Activated T-helper 1 cell treated with anti-CD3 and anti-CD28 coated beads, Interleukin-12 subunit alpha, Interleukin-12 subunit beta, Interleukin-2, Interleukin-4 antibody, amounts not matched to agents 30 ng/mL and 10 ng/mL and 1 ng/mL, durations not matched to agents 14 hours and 24 hours and 36 hours (primary cell): ENCODE data around the gene COG6. TPM values are rescaled to one million over a fixed set of nuclear protein-coding genes. Genes with fewer than 3 reads are reported as not detected.

ENCODE experiments used
- DNase-seq: peaks from one replicate; pipeline ENCODE4 v3.0.0; 2021; ENCODE audit warnings: low spot score
- H3K27ac Mint-ChIP-seq: one replicate; pipeline ENCODE4 v1.8.0; 2021; ENCODE audit warnings: mild to moderate bottlenecking, mixed read lengths
- H3K27me3 Mint-ChIP-seq: one replicate; pipeline ENCODE4 v1.8.0; 2022; ENCODE audit warnings: mild to moderate bottlenecking, moderate library complexity, mixed read lengths; ENCODE audit not compliant: insufficient read depth
- H3K36me3 Mint-ChIP-seq: one replicate; pipeline ENCODE4 v1.8.0; 2021; ENCODE audit warnings: low read depth, mixed read lengths
- H3K4me1 Mint-ChIP-seq: one replicate; pipeline ENCODE4 v1.8.0; 2021; ENCODE audit warnings: low read depth, mixed read lengths
- H3K4me3 Mint-ChIP-seq: one replicate; pipeline ENCODE4 v1.8.0; 2021; ENCODE audit warnings: mild to moderate bottlenecking, moderate library complexity, mixed read lengths
- H3K9me3 Mint-ChIP-seq: one replicate; pipeline ENCODE4 v1.8.0; 2021; ENCODE audit warnings: mixed read lengths
- intact Hi-C: fragments of 100-400 bp; cut with micrococcal nuclease; formaldehyde crosslinking; loops from one replicate; pipeline ENCODE4 v1.15.1; 2024
- total RNA-seq: library from RNA; stranded (reverse); gene quantifications from 2 replicates; pipeline ENCODE4 v1.2.3, GENCODE V29; 2022

Gene COG6
- total RNA-seq, 1 donor from 2014 or later, result 31.8 TPM

GRCh38 chr13:39655041-39655568 is 357 bp upstream of the COG6 start:
- H3K4me1 Mint-ChIP-seq, result peaks cover 17% of the 10 kb centered on the region
- peak overlapping the region; percentile 87 for H3K27ac Mint-ChIP-seq
- intact Hi-C loops, result loop anchor here (1.0 to 5.0 kb wide), 4 partner anchors 9 to 617 kb away; partner anchors contain the start of genes LHFPL6, NHLRC3 and PROSER1
- H3K36me3 Mint-ChIP-seq, result peaks cover 6% of the 10 kb centered on the region
- H3K9me3 Mint-ChIP-seq, result peaks cover 7% of the 10 kb centered on the region
- no peak for DNase-seq
- peak overlapping the region; percentile 96 for H3K4me3 Mint-ChIP-seq
- peaks cover 8% of the 10 kb centered on the region for H3K27me3 Mint-ChIP-seq

- Mint-ChIP-seq H3K4me3 (peak overlapping the region; percentile 96), H3K27me3 (peaks cover 2% of the 10 kb centered on the region), H3K4me1 (peaks cover 17% of the 10 kb centered on the region), H3K27ac (peak overlapping the region; percentile 78), H3K36me3 (peaks cover 6% of the 10 kb centered on the region), H3K9me3 (peaks cover 7% of the 10 kb centered on the region)
- DNase-seq, result no peak
- intact Hi-C loops, result loop anchor here (5.0 kb wide), 1 partner anchor 559 kb away; no protein-coding TSS in a partner anchor
Measured at GRCh38 chr13:39656325-39656677, 839 bp downstream of the COG6 start.

GRCh38 chr13:39663508-39663907 is 8.0 kb downstream of the COG6 start:
- Mint-ChIP-seq H3K27ac (no peak overlapping the region), H3K4me3 (no peak overlapping the region), H3K36me3 (peaks cover 9% of the 10 kb centered on the region), H3K4me1 (no peaks in the 10 kb centered on the region), H3K27me3 (no peaks in the 10 kb centered on the region), H3K9me3 (no peaks in the 10 kb centered on the region)
- DNase-seq, result no peak
- intact Hi-C loops, result no loop called here

- Mint-ChIP-seq H3K9me3 (no peaks in the 10 kb centered on the region), H3K27ac (no peak overlapping the region), H3K36me3 (peaks cover 9% of the 10 kb centered on the region), H3K4me3 (no peak overlapping the region), H3K27me3 (no peaks in the 10 kb centered on the region), H3K4me1 (no peaks in the 10 kb centered on the region)
- no peak for DNase-seq
- intact Hi-C loops, result loop anchor here (1.0 kb wide), 1 partner anchor 9 kb away; the partner anchor contains the start of gene COG6
Measured at GRCh38 chr13:39663958-39664357, 8.5 kb downstream of the COG6 start.

- Mint-ChIP-seq H3K9me3 (no peaks in the 10 kb centered on the region), H3K27ac (no peak overlapping the region), H3K36me3 (peaks cover 9% of the 10 kb centered on the region), H3K4me1 (no peaks in the 10 kb centered on the region), H3K27me3 (no peaks in the 10 kb centered on the region), H3K4me3 (no peak overlapping the region)
- no peak for DNase-seq
- intact Hi-C loops, result no loop called here
Measured at GRCh38 chr13:39665763-39666162, 10.3 kb downstream of the COG6 start.

- intact Hi-C loops, result loop anchor here (10.0 kb wide), 1 partner anchor 416 kb away; no protein-coding TSS in a partner anchor
- no peak overlapping the region for H3K4me3 Mint-ChIP-seq
Measured at GRCh38 chr13:39670445-39670844, 15.0 kb downstream of the COG6 start.

GRCh38 chr13:39672378-39673132 is 17.1 kb downstream of the COG6 start:
- H3K9me3 Mint-ChIP-seq, result peaks cover 4% of the 10 kb centered on the region
- intact Hi-C loops, result loop anchor here (10.0 kb wide), 1 partner anchor 418 kb away; no protein-coding TSS in a partner anchor
- peaks cover 3% of the 10 kb centered on the region for H3K36me3 Mint-ChIP-seq
- no peak overlapping the region for H3K4me3 Mint-ChIP-seq
- no peak for DNase-seq
- no peaks in the 10 kb centered on the region for H3K27me3 Mint-ChIP-seq
- H3K27ac Mint-ChIP-seq, result no peak overlapping the region
- H3K4me1 Mint-ChIP-seq, result no peaks in the 10 kb centered on the region

More at GRCh38 chr13:39670445-39670844, 15.0 kb downstream of the COG6 start:
- Mint-ChIP-seq H3K27ac (no peak overlapping the region), H3K27me3 (no peaks in the 10 kb centered on the region), H3K9me3 (peaks cover 4% of the 10 kb centered on the region), H3K4me1 (no peaks in the 10 kb centered on the region), H3K36me3 (peaks cover 10% of the 10 kb centered on the region)
- no peak for DNase-seq

GRCh38 chr13:39675904-39676303 is 20.4 kb downstream of the COG6 start:
- Mint-ChIP-seq H3K4me1 (no peaks in the 10 kb centered on the region), H3K27ac (no peak overlapping the region), H3K27me3 (no peaks in the 10 kb centered on the region), H3K36me3 (peaks cover 7% of the 10 kb centered on the region), H3K9me3 (peaks cover 4% of the 10 kb centered on the region), H3K4me3 (no peak overlapping the region)
- intact Hi-C loops, result loop anchor here (1.0 to 10.0 kb wide), 7 partner anchors 59 to 639 kb away; partner anchors contain the start of genes LHFPL6, NHLRC3 and PROSER1
- no peak for DNase-seq

- DNase-seq, result no peak
- H3K4me3 Mint-ChIP-seq, result no peak overlapping the region
Measured at GRCh38 chr13:39676315-39676876, 20.9 kb downstream of the COG6 start.

GRCh38 chr13:39682310-39682709 is 26.8 kb downstream of the COG6 start:
- Mint-ChIP-seq H3K4me3 (no peak overlapping the region), H3K36me3 (peaks cover 10% of the 10 kb centered on the region), H3K27ac (no peak overlapping the region), H3K4me1 (peaks cover 4% of the 10 kb centered on the region), H3K9me3 (no peaks in the 10 kb centered on the region), H3K27me3 (no peaks in the 10 kb centered on the region)
- DNase-seq, result no peak
- intact Hi-C loops, result loop anchor here (10.0 kb wide), 3 partner anchors 382 to 832 kb away; no protein-coding TSS in a partner anchor

More at GRCh38 chr13:39676315-39676876, 20.9 kb downstream of the COG6 start:
- peaks cover 4% of the 10 kb centered on the region for H3K9me3 Mint-ChIP-seq
- peaks cover 10% of the 10 kb centered on the region for H3K36me3 Mint-ChIP-seq
- no peaks in the 10 kb centered on the region for H3K27me3 Mint-ChIP-seq
- H3K27ac Mint-ChIP-seq, result no peak overlapping the region
- H3K4me1 Mint-ChIP-seq, result no peaks in the 10 kb centered on the region
- intact Hi-C loops, result loop anchor here (1.0 to 10.0 kb wide), 7 partner anchors 60 to 639 kb away; partner anchors contain the start of genes LHFPL6, NHLRC3 and PROSER1

- Mint-ChIP-seq H3K27me3 (no peaks in the 10 kb centered on the region), H3K36me3 (peaks cover 12% of the 10 kb centered on the region), H3K4me3 (no peak overlapping the region), H3K4me1 (peaks cover 9% of the 10 kb centered on the region), H3K9me3 (no peaks in the 10 kb centered on the region), H3K27ac (no peak overlapping the region)
- intact Hi-C loops, result loop anchor here (10.0 kb wide), 3 partner anchors 382 to 832 kb away; no protein-coding TSS in a partner anchor
- no peak for DNase-seq
Measured at GRCh38 chr13:39682788-39683187, 27.3 kb downstream of the COG6 start.

GRCh38 chr13:39684531-39685137 is 29.2 kb downstream of the COG6 start:
- Mint-ChIP-seq H3K36me3 (peaks cover 23% of the 10 kb centered on the region), H3K27ac (no peak overlapping the region), H3K27me3 (no peaks in the 10 kb centered on the region), H3K4me3 (no peak overlapping the region), H3K4me1 (peaks cover 25% of the 10 kb centered on the region), H3K9me3 (no peaks in the 10 kb centered on the region)
- intact Hi-C loops, result loop anchor here (1.0 to 10.0 kb wide), 9 partner anchors 258 to 1092 kb away; partner anchors contain the start of gene FOXO1
- no peak for DNase-seq
